ENCODE measurements around the gene SPIN1.

DNA sequence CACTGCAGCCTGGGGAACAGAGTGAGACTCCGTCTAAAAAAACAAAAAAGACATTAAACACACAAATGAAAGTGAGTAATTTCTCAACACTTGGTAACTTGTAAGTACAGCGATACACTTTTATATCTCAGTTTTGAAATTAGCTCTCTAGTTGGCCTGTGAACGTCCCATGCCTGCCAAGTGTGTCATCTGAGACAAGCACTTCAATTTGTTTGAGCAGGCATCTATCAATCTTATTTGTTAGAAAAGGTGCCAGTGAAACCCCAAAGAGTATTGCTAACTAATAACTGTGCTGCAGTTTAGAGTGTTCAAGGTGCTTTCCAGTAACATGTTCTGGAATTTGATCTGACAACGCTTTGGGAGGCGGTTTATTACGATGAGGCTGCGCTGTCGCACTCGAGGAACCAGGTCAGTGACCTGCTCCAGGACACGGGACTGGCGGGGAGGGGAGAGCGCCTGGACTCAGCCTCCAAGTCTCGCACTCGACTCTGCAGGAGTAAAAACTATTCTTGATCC is 1.1 kb upstream of the SPIN1 start:
- TF ChIP-seq POLR2A (IDR thresholded peaks at IDR 0.05): no peak
- TF ChIP-seq, protein P1, sequence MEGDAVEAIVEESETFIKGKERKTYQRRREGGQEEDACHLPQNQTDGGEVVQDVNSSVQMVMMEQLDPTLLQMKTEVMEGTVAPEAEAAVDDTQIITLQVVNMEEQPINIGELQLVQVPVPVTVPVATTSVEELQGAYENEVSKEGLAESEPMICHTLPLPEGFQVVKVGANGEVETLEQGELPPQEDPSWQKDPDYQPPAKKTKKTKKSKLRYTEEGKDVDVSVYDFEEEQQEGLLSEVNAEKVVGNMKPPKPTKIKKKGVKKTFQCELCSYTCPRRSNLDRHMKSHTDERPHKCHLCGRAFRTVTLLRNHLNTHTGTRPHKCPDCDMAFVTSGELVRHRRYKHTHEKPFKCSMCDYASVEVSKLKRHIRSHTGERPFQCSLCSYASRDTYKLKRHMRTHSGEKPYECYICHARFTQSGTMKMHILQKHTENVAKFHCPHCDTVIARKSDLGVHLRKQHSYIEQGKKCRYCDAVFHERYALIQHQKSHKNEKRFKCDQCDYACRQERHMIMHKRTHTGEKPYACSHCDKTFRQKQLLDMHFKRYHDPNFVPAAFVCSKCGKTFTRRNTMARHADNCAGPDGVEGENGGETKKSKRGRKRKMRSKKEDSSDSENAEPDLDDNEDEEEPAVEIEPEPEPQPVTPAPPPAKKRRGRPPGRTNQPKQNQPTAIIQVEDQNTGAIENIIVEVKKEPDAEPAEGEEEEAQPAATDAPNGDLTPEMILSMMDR (IDR thresholded peaks at IDR 0.05): no peak
